Neural cell (in vitro differentiated cells): ENCODE results near the gene TMEM74B. TPM values are rescaled to one million over a fixed set of nuclear protein-coding genes. Genes with fewer than 3 reads are reported as not detected.

Experiments
- H2AFZ ChIP-seq: fragments of 200-600, 300-800 bp; sonication (generic), shearing (Covaris generic); 2 replicates; pipeline ENCODE4 v1.6.0; 2014; ENCODE audit warnings: low read depth, mild to moderate bottlenecking, antibody characterized with exemption, low read length, moderate library complexity
- H3F3A ChIP-seq: fragments of 200-600 bp; shearing (Covaris generic); 2 replicates; pipeline ENCODE4 v1.6.1; 2016; ENCODE audit warnings: mild to moderate bottlenecking, moderate library complexity, mixed read lengths, antibody characterized with exemption, low read length; ENCODE audit not compliant: insufficient read depth, poor library complexity, severe bottlenecking
- H3K27ac ChIP-seq: fragments of 200-600, 300-800 bp; sonication (generic), shearing (Covaris generic); 2 replicates; pipeline ENCODE4 v1.5.1; 2014; ENCODE audit warnings: mild to moderate bottlenecking, low read length, moderate library complexity
- H3K27me3 ChIP-seq: fragments of 300-800, 200-600 bp; sonication (generic), shearing (Covaris generic); 2 replicates; pipeline ENCODE4 v1.6.0; 2014; ENCODE audit warnings: mild to moderate bottlenecking, low read depth, low read length, moderate library complexity; ENCODE audit not compliant: insufficient read depth
- H3K36me3 ChIP-seq: fragments of 300-800, 200-600 bp; sonication (generic), shearing (Covaris generic); 2 replicates; pipeline ENCODE4 v1.5.1; 2014; ENCODE audit warnings: mild to moderate bottlenecking, antibody characterized with exemption, low read length, moderate library complexity; ENCODE audit not compliant: insufficient read depth
- H3K4me2 ChIP-seq: fragments of 300-800, 200-600 bp; sonication (generic), shearing (Covaris generic); 2 replicates; pipeline ENCODE4 v1.6.0; 2014; ENCODE audit warnings: mild to moderate bottlenecking, low read length
- H3K4me3 ChIP-seq: fragments of 300-800, 200-600 bp; sonication (generic), shearing (Covaris generic); 2 replicates; pipeline ENCODE4 v1.5.1; 2014; ENCODE audit warnings: mild to moderate bottlenecking, low read length, moderate library complexity
- H3K79me2 ChIP-seq: fragments of 200-600 bp; shearing (Covaris generic); replicated peaks from 2 replicates; pipeline ENCODE4 v1.6.0; 2014; ENCODE audit warnings: mild to moderate bottlenecking, low read length, moderate library complexity; ENCODE audit not compliant: insufficient read depth
- H3K9ac ChIP-seq: fragments of 300-800, 200-600 bp; sonication (generic), shearing (Covaris generic); 2 replicates; pipeline ENCODE4 v1.6.1; 2016; ENCODE audit warnings: mild to moderate bottlenecking, low read length, mixed read lengths
- H3K9me2 ChIP-seq: fragments of 200-600 bp; shearing (Covaris generic); 2 replicates; pipeline ENCODE4 v1.6.1; 2016; ENCODE audit warnings: mild to moderate bottlenecking, low read length, mixed read lengths; ENCODE audit not compliant: insufficient read depth
- H3K9me3 ChIP-seq: fragments of 200-600, 300-800 bp; sonication (generic), shearing (Covaris generic); 2 replicates; pipeline ENCODE4 v1.6.1; 2016; ENCODE audit warnings: mild to moderate bottlenecking, mixed run types, low read length, moderate library complexity, mixed read lengths
- H4K20me1 ChIP-seq: fragments of 200-600 bp; shearing (Covaris generic); 2 replicates; pipeline ENCODE4 v1.6.1; 2016; ENCODE audit warnings: mild to moderate bottlenecking, mixed run types; ENCODE audit not compliant: insufficient read depth
- CTCF ChIP-seq: fragments of 450-650 bp; IDR thresholded peaks from 2 replicates; pipeline ENCODE4 v1.5.1; 2014; ENCODE audit warnings: antibody characterized with exemption, mild to moderate bottlenecking, moderate library complexity; ENCODE audit not compliant: poor library complexity, severe bottlenecking
- EP300 ChIP-seq: fragments of 450-650 bp; conservative IDR thresholded peaks from 2 replicates; pipeline ENCODE4 v1.6.1; 2014; ENCODE audit warnings: antibody characterized with exemption, mild to moderate bottlenecking, moderate library complexity; ENCODE audit not compliant: poor library complexity, severe bottlenecking
- EZH2 ChIP-seq: fragments of 200-600, 300-800 bp; shearing (Covaris generic), sonication (generic); IDR thresholded peaks from 2 replicates; pipeline ENCODE4 v1.6.1; 2014; ENCODE audit warnings: antibody characterized with exemption, low read length, borderline replicate concordance, mild to moderate bottlenecking; ENCODE audit not compliant: insufficient read depth, poor library complexity, severe bottlenecking
- MXI1 ChIP-seq: fragments of 450-650 bp; conservative IDR thresholded peaks from 2 replicates; pipeline ENCODE4 v1.6.1; 2014; ENCODE audit warnings: antibody characterized with exemption, mild to moderate bottlenecking; ENCODE audit not compliant: poor library complexity, severe bottlenecking
- POLR2AphosphoS5 ChIP-seq: IDR thresholded peaks from 2 replicates; pipeline ENCODE4 v1.6.1; 2012
- RAD21 ChIP-seq: fragments of 450-650 bp; conservative IDR thresholded peaks from 2 replicates; pipeline ENCODE4 v1.6.1; 2014; ENCODE audit warnings: antibody characterized with exemption, mild to moderate bottlenecking, moderate library complexity
- REST ChIP-seq: IDR thresholded peaks from 2 replicates; pipeline ENCODE4 v1.6.1; 2012; ENCODE audit warnings: borderline replicate concordance
- SMC3 ChIP-seq: fragments of 450-650 bp; conservative IDR thresholded peaks from 2 replicates; pipeline ENCODE4 v1.6.1; 2014; ENCODE audit warnings: antibody characterized with exemption, mild to moderate bottlenecking, moderate library complexity; ENCODE audit not compliant: poor library complexity
- TAF1 ChIP-seq: IDR thresholded peaks from 2 replicates; pipeline ENCODE4 v1.6.1; 2012; ENCODE audit warnings: low read depth
- polyA plus RNA-seq: library from polyadenylated mRNA; depleted of rRNA; stranded (reverse); fragments of >200 nt; gene quantifications from 2 replicates; pipeline ENCODE4 v1.2.3, GENCODE V29; 2014

Gene TMEM74B
- polyA plus RNA-seq, 1 donor from 2014 or later: 155 TPM

GRCh38 chr20:1205802-1206201 lies 21.0 kb upstream of the TMEM74B start:
- no peak for TF ChIP-seq EZH2
- no peak for TF ChIP-seq TAF1
- TF ChIP-seq CTCF: no peak
- no peak for TF ChIP-seq POLR2AphosphoS5
- no peak for TF ChIP-seq RAD21
- TF ChIP-seq EP300: no peak
- TF ChIP-seq MXI1: no peak
- no peak for TF ChIP-seq REST
- TF ChIP-seq SMC3: no peak
- Histone ChIP-seq H3K27me3 (no peaks in the 10 kb centered on the region), H2AFZ (no peak overlapping the region), H3F3A (no peaks in the 10 kb centered on the region), H3K9me3 (no peaks in the 10 kb centered on the region), H3K79me2 (no peaks in the 10 kb centered on the region), H3K9ac (no peak overlapping the region), H3K27ac (no peak overlapping the region), H4K20me1 (no peaks in the 10 kb centered on the region), H3K4me3 (no peak overlapping the region), H3K4me2 (no peak overlapping the region), H3K36me3 (no peaks in the 10 kb centered on the region), H3K9me2 (no peaks in the 10 kb centered on the region)

DNA sequence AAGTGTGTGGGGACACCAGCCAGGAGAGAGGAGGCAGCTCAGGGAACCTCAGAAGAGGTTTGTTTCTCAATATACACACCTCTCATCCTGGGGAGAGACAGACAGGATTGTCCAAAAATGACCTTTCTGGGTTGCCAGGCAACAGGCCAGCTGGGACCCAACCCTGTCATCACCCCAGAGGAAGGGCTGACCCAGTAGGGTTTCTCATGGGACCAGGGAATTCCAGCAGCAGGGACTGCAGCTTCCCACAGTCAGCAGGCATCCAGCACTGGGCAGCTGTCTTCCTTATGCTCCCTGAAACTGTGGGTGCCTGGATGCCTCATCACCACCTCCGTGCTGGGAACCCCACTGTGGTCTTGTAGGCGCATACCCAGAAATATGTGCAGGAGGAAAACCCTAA lies 19.8 kb upstream of the TMEM74B start:
- no peak overlapping the region for H3K9ac ChIP-seq
- H2AFZ ChIP-seq: no peak overlapping the region
- H3K36me3 ChIP-seq: no peaks in the 10 kb centered on the region
- no peak overlapping the region for H3K4me3 ChIP-seq
- H3K9me3 ChIP-seq: no peaks in the 10 kb centered on the region
- H3K9me2 ChIP-seq: no peaks in the 10 kb centered on the region
- no peak for TF ChIP-seq MXI1
- TF ChIP-seq EP300: no peak
- TF ChIP-seq TAF1: no peak
- TF ChIP-seq RAD21: no peak
- TF ChIP-seq CTCF: no peak
- no peak for TF ChIP-seq REST
- no peak for TF ChIP-seq POLR2AphosphoS5
- no peak for TF ChIP-seq SMC3
- TF ChIP-seq EZH2: no peak
- H3K27me3 ChIP-seq: no peaks in the 10 kb centered on the region
- no peak overlapping the region for H3K4me2 ChIP-seq
- H3F3A ChIP-seq: no peaks in the 10 kb centered on the region
- H3K27ac ChIP-seq: no peak overlapping the region
- no peaks in the 10 kb centered on the region for H4K20me1 ChIP-seq
- no peaks in the 10 kb centered on the region for H3K79me2 ChIP-seq
